ENCODE data around the gene PIP5K1C.

DNA sequence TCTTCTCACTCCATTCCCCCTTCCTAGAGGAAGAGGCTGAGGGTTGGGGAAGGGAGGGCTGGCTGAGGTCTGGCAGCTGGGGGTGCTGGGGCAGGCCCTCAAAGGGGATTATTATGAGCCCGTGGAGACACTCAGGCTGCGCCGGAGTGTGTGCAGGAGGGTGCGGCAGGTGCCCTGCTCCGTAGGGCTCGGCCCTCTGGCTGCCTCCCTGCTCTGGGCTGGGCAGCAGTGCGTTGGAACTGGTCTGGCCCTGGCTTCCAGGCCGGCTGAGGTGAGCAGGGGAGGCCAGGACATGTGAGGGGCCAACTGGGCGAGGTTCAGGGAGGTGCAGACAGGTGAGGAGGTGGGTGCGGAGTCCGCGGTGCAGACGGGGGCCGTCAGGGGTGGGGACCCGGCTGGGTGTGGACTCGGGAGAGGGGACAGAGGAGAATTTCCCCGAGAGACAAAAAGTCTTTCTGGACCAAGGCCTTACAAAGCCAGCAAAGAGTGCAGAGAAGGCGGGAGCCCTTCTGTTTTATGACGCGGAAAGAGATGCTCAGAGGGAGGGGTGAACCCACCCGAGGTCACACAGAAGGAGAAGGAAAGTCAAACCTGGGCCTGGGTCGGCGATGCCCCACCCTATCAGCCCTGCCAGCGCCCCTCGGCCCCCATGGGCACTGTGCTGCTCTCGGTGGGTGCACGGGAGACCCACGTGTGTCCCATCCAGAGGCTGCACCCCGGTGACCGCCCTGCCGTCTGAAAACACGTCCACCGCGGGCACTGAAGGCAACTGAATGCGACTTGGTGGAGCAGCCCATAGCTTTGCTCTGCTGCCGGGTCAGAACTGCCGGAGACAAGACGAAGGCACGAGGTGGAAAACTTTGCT is 31.0 kb downstream of the PIP5K1C start:
- TF ChIP-seq CTCF (IDR thresholded peaks at IDR 0.05) = no peak
- no peak for TF ChIP-seq EP300 (IDR thresholded peaks at IDR 0.05)
- TF ChIP-seq POLR2A (IDR thresholded peaks at IDR 0.05; ENCODE audit: low read depth) = no peak
